G401 (cell line): ENCODE measurements around the gene CTNNAL1. TPM values are rescaled to one million over a fixed set of nuclear protein-coding genes. Genes with fewer than 3 reads are reported as not detected.
A peak's percentile ranks its signal among the peaks of the same experiment; 100 is the strongest.

Experiments
- DNase-seq: peaks from one replicate; pipeline ENCODE4 v3.0.0-alpha.2; 2015; ENCODE audit warnings: low spot score
- in situ Hi-C: cut with HindIII; loops from 2 replicates; pipeline ENCODE4 v1.10.0; 2016; ENCODE audit warnings: low sequenced_read_pairs, mixed read lengths
- total RNA-seq: library from RNA; depleted of rRNA; stranded (reverse); fragments of >200 nt; shearing (Covaris generic); gene quantifications from 2 replicates; pipeline ENCODE4 v1.2.3, GENCODE V29; 2014

Gene CTNNAL1
- total RNA-seq, 1 experiment from 2014 or later, result 122 TPM

DNA sequence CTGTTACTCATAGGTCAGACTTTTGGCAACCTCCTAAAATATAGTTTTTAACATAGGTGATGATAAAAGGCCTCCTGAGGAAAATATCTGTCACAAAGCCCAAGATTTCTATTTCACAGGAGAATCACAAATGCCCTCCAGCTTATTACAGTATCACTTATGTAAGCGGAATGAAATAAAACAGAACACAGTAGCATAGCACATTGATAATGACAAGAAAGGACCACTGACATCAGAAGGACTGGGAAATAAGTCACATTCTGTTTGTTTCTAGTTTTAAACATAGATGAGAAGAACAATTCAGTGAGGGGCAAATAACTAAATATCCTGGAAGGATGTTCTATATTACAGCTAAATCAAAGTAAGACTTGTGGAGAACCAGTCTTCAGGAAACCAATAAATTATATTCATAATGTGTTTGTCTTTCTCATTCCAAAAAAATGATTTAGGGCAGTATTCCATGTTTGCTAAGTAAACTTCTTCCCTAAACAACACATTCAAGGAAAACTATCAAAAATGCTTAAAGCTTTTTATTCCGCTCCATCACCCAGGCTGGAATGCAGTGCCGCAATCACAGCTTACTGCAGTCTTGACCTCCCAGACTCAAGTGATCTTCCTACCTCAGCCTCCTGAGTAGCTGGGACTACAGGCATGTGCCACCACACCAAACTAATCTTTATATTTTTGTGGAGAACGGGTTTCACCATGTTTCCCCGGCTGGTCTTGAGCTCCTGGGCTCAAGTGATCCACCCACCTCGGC lies 20.8 kb upstream of the CTNNAL1 start:
- DNase-seq, result no peak
- in situ Hi-C loops, result no loop called here

DNA sequence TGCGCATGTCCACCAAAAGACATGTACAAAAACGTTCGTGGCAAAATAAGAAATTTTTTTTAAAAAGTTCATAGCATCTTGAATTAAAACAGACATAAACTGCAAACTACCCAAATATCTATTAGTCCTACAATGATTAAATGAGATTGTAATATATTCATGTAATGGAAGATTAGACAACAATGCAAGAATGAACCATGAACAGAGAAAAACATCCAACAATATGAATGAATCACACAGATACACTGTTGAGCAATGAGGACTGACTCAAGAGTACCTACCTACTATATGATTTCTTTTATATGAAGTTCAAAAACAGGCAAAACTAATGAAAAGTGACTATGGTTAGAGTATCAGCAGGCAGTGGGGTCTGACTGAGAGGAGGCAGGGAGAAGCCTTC lies 17.9 kb upstream of the CTNNAL1 start:
- DNase-seq, result no peak
- in situ Hi-C loops, result no loop called here

- no peak for DNase-seq
- in situ Hi-C loops, result no loop called here
Observed at GRCh38 chr9:109030426-109030825, 17.1 kb upstream of the CTNNAL1 start.

DNA sequence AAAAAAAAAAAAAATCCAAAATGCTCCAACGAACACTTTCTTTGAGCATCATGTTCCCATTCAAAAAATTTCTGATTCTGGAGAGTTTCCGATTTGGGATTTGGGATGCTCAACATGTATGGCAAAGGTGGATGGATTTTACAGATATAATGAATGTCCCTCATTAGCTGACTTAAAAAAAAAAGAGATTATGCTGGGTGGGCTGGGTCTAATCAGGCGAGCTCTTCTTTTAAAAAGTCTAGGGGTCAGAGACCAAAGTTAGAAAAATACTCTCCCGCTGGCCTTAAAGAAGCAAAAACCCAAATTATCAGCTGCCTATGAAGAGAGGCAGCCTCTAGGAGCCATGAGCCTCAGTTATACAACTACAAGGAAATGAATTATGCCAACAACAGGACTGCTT lies 15.2 kb upstream of the CTNNAL1 start:
- no peak for DNase-seq
- in situ Hi-C loops, result no loop called here

DNA sequence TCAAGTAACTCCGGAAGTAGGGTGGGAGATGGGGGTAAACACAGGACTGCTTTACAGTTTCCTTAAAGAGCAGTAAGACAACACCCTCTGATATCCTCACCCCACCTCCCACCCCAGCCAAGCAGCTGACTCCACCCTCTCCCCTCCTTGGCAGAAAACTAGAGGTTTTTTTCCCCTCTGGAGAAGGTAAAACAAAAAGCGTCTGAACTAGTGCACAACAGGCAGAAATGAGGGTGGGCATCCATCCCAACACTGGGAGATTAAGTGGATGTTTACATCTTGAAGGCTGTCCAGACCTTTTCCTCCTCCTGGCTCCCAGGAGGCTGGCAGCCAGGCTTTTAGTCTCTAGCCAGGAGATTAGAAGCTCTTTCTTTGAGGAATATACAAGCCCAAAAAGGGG lies 13.9 kb upstream of the CTNNAL1 start:
- DNase-seq, result no peak
- in situ Hi-C loops, result no loop called here

DNA sequence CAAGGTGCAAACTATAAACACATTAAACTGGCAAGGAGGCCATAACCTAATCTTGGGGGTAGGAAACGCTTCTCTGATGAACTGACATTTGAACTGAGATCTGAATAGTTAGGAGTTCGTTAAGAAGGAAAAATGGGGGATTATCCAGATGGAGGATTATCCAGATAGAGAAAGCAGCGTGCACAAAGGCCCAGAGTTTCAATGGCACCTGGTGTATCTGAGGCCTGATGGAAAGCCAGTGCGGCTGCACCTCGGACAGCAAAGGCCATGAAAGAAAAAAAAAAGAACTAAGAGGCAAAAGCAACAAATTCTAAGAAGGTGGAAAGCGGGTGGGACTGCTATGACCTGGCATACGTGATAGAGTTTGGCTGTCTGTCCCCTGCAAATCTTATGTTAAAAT lies 13.0 kb upstream of the CTNNAL1 start:
- in situ Hi-C loops, result no loop called here
- DNase-seq, result no peak

DNA sequence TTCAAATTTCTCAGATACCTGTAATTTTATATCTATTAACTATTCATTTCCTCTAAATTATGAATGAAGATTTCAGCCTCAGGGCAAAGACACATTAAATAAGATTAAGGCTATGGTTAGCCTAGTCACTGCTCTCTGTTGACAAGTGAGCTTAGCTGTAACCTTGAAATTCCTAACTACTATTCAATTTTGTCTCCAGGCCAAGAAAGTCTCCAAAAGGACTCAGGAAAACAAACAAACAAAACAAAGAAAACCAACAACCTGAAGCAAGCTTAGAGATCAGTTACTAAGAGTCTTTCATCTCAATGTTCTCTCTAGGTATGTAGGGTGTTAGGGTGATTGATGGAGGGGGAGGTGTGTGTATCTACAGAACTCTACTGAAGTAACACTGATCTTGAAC lies 9.6 kb upstream of the CTNNAL1 start:
- DNase-seq, result no peak
- in situ Hi-C loops, result no loop called here

GRCh38 chr9:109020581-109021511 lies 7.5 kb upstream of the CTNNAL1 start:
- no peak for DNase-seq
- in situ Hi-C loops, result no loop called here

GRCh38 chr9:109020113-109020512 lies 6.8 kb upstream of the CTNNAL1 start:
- no peak for DNase-seq
- in situ Hi-C loops, result no loop called here

DNA sequence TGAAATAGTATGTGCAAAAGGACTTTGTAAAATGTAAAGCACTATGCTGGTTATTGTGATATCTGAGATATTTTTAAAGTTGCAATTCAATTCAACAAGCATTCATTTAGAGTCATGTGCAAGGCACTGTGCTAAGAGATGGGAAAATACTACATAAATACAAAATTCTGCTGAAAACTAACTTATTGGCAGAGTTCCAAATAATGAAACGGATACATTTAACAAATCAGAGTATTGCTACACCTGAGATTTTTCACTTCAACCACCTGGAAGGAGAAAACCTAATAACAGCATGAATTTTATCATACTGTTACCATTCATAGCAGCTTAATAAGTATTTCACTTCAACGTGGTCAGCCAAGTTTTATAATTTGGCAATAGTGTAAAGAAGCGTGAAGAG lies 6.1 kb upstream of the CTNNAL1 start:
- no peak for DNase-seq
- in situ Hi-C loops, result no loop called here

DNA sequence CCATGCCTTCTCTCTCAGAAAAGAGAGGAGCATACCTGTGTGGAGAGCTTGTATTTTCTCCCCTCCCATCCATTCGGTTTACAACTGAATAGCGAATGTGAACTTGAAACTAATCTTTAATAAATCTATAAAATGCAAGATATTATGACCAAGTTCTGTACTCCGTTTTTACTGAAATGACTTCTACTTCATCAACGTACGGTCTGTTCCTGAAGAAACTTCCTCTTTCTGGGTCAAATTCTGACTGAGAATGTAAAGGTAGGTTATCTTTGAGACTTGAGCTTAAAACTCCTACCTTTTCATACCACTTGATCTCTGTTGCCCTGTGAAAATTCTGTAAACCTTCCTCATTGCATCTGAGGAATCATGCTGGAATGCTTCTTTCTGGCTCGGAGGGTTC lies 4.2 kb upstream of the CTNNAL1 start:
- in situ Hi-C loops, result no loop called here
- no peak for DNase-seq

- DNase-seq, result no peak
- in situ Hi-C loops, result no loop called here
Observed at GRCh38 chr9:109017061-109017460, 3.8 kb upstream of the CTNNAL1 start.

GRCh38 chr9:109016132-109016531 lies 2.8 kb upstream of the CTNNAL1 start:
- DNase-seq, result no peak
- in situ Hi-C loops, result no loop called here

GRCh38 chr9:109014608-109015280 lies 1.4 kb upstream of the CTNNAL1 start:
- no peak for DNase-seq
- in situ Hi-C loops, result no loop called here

- peak; percentile 23 for DNase-seq
- in situ Hi-C loops, result no loop called here
Observed at GRCh38 chr9:109013679-109014607, 644 bp upstream of the CTNNAL1 start.

- DNase-seq, result peak; percentile 33
- in situ Hi-C loops, result no loop called here
Observed at GRCh38 chr9:109012009-109012875, 1.1 kb downstream of the CTNNAL1 start.

- in situ Hi-C loops, result no loop called here
- no peak for DNase-seq
Observed at GRCh38 chr9:109011231-109011671, 2.0 kb downstream of the CTNNAL1 start.

- no peak for DNase-seq
- in situ Hi-C loops, result no loop called here
Observed at GRCh38 chr9:109010746-109011145, 2.6 kb downstream of the CTNNAL1 start.
